Body of pancreas (tissue), 4 donors: ENCODE measurements around the gene RHOBTB3. TPM values are rescaled to one million over a fixed set of nuclear protein-coding genes. Genes with fewer than 3 reads are reported as not detected.

Source experiments
- ATAC-seq: fragments of 150-250 bp; one replicate; pipeline ENCODE4 v1.9.1; 2016
- DNase-seq, 4 donors: peaks; one replicate each; pipeline ENCODE4 v3.0.0-alpha.2; 2019
- H3K27ac ChIP-seq, 4 donors: fragments of 200-600 bp; sonication (generic); 1 replicate in 3 of 4; 2 replicates in 1 of 4; pipeline versions ENCODE4 v1.5.1 to v1.6.1; 2016 to 2019; ENCODE audit warnings: mild to moderate bottlenecking in 1 of 4, mixed read lengths in 1 of 4, moderate library complexity in 1 of 4
- H3K27me3 ChIP-seq, 2 donors: fragments of 200-600 bp; sonication (generic); one replicate each; pipeline ENCODE4 v1.6.0; 2016; ENCODE audit warnings: mild to moderate bottlenecking in 1 of 2
- H3K36me3 ChIP-seq, 2 donors: fragments of 200-600 bp; sonication (generic); replicated peaks in 1 of 2; 2 replicates each; pipeline ENCODE4 v1.5.1; 2016; ENCODE audit warnings: low read depth in 2 of 2; ENCODE audit not compliant: insufficient read depth in 1 of 2
- H3K4me1 ChIP-seq: fragments of 200-600 bp; sonication (generic); one replicate; pipeline ENCODE4 v1.6.0; 2016
- H3K4me3 ChIP-seq, 2 donors: fragments of 200-600 bp; sonication (generic); 1 replicate in 1 of 2; 2 replicates in 1 of 2; pipeline ENCODE4 v1.5.1; 2016 to 2019
- H3K9me3 ChIP-seq, 3 donors: fragments of 200-600 bp; sonication (generic); 1 replicate in 2 of 3; 2 replicates in 1 of 3; pipeline ENCODE4 v1.5.1; 2016
- POLR2A ChIP-seq, 3 donors: fragments of 450-650 bp; IDR thresholded peaks; one replicate each; pipeline ENCODE4 v1.6.1; 2016; ENCODE audit warnings: antibody characterized with exemption in 3 of 3, mild to moderate bottlenecking in 2 of 3
- WGBS, 2 donors: methylation state at CpG; one replicate each; pipeline ENCODE4 v1.1.5; 2017; 5-methylcytosine and 5-hydroxymethylcytosine counted together
- intact Hi-C: fragments of 100-400 bp; cut with DNase I; formaldehyde crosslinking; loops from one replicate; pipeline ENCODE4 v1.15.1; 2023
- total RNA-seq, 2 donors: library from RNA; depleted of rRNA; stranded (reverse); fragments of >200 nt; gene quantifications; one replicate each; pipeline ENCODE4 v1.1.0, GENCODE V29; 2016
- TF ChIP-seq, protein P1 (sequence below), 7 experiments: fragments of 450-650 bp in 4 of 7; fragments of 200-600 bp in 3 of 7; sonication (generic) in 3 of 7; IDR thresholded peaks; one replicate each; pipeline ENCODE4 v1.5.1; 2016 to 2019; ENCODE audit warnings: antibody characterized with exemption in 7 of 7

RHOBTB3 gene
- total RNA-seq, 2 donors from 2014 or later: 153 to 196 TPM

- intact Hi-C loops: loop anchor here (10.0 kb wide), 1 partner anchor 68 kb away; no protein-coding TSS in a partner anchor
- WGBS, 2 donors: 9 to 23% methylated on average over 9 of the region's 9 CpGs
- no peaks in the 10 kb centered on the region for H3K36me3 ChIP-seq
- DNase-seq (no peak), ATAC-seq (no peak)
- TF ChIP-seq, protein P1, sequence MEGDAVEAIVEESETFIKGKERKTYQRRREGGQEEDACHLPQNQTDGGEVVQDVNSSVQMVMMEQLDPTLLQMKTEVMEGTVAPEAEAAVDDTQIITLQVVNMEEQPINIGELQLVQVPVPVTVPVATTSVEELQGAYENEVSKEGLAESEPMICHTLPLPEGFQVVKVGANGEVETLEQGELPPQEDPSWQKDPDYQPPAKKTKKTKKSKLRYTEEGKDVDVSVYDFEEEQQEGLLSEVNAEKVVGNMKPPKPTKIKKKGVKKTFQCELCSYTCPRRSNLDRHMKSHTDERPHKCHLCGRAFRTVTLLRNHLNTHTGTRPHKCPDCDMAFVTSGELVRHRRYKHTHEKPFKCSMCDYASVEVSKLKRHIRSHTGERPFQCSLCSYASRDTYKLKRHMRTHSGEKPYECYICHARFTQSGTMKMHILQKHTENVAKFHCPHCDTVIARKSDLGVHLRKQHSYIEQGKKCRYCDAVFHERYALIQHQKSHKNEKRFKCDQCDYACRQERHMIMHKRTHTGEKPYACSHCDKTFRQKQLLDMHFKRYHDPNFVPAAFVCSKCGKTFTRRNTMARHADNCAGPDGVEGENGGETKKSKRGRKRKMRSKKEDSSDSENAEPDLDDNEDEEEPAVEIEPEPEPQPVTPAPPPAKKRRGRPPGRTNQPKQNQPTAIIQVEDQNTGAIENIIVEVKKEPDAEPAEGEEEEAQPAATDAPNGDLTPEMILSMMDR (IDR thresholded peaks at IDR 0.05): no peak
- no peak for TF ChIP-seq POLR2A (IDR thresholded peaks at IDR 0.05)
- H3K27ac ChIP-seq: peak overlapping the region in 3 of 4 donors; percentile 54 to 99 (median 98)
- H3K4me3 ChIP-seq: peak overlapping the region in 1 of 2 donors; percentile 86
- H3K9me3 ChIP-seq: no peaks in the 10 kb centered on the region
- no peaks in the 10 kb centered on the region for H3K27me3 ChIP-seq
- peaks cover 69% of the 10 kb centered on the region for H3K4me1 ChIP-seq
Measured at GRCh38 chr5:95733107-95733665, 2.0 kb downstream of the RHOBTB3 start.

DNA sequence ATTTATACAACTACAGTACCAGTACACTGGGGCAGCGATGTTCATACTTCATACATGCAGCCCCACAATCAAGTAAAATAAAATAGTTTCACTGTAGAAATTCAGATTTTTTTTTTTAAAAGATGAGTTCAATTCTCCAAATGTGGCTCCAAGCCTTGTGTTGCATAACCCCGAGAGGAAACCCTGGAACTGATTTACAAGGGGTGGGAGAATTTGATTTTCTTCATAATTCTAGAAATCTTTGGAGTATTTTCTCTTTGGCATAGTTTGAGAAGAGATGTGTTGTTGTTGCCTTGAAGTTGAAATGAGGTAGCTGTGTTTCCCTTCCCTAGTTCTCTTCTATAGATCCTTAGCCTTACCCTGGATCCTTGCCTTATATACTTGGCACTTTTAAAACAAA is 3.1 kb downstream of the RHOBTB3 start:
- TF ChIP-seq, protein P1 (IDR thresholded peaks at IDR 0.05): no peak
- no peak for TF ChIP-seq POLR2A (IDR thresholded peaks at IDR 0.05)
- 39 to 48% methylated on average over 2 of the region's 2 CpGs for WGBS, 2 donors
- Histone ChIP-seq H3K27me3 (no peaks in the 10 kb centered on the region), H3K4me3 (peak overlapping the region in 1 of 2 donors; percentile 86), H3K27ac (peak overlapping the region in 3 of 4 donors; percentile 54 to 99 (median 98)), H3K9me3 (no peaks in the 10 kb centered on the region), H3K36me3 (no peaks in the 10 kb centered on the region), H3K4me1 (peaks cover 66% of the 10 kb centered on the region)
- ATAC-seq: no peak
- DNase-seq: no peak
- intact Hi-C loops: loop anchor here (10.0 kb wide), 1 partner anchor 69 kb away; no protein-coding TSS in a partner anchor

- H3K27me3 ChIP-seq: no peaks in the 10 kb centered on the region
- TF ChIP-seq, protein P1 (IDR thresholded peaks at IDR 0.05): no peak
- TF ChIP-seq POLR2A (IDR thresholded peaks at IDR 0.05): no peak
- intact Hi-C loops: loop anchor here (10.0 kb wide), 1 partner anchor 70 kb away; no protein-coding TSS in a partner anchor
- peaks cover 0 to 3% of the 10 kb centered on the region in 2 donors for H3K36me3 ChIP-seq
- peaks cover 60% of the 10 kb centered on the region for H3K4me1 ChIP-seq
- H3K4me3 ChIP-seq: no peak overlapping the region
- peak overlapping the region in 3 of 4 donors; percentile 51 to 99 (median 98) for H3K27ac ChIP-seq
- WGBS, 2 donors: 9 to 14% methylated on average over 2 of the region's 2 CpGs
- H3K9me3 ChIP-seq: no peaks in the 10 kb centered on the region
- ATAC-seq: no peak
- DNase-seq: no peak
Measured at GRCh38 chr5:95734906-95735305, 3.8 kb downstream of the RHOBTB3 start.

DNA sequence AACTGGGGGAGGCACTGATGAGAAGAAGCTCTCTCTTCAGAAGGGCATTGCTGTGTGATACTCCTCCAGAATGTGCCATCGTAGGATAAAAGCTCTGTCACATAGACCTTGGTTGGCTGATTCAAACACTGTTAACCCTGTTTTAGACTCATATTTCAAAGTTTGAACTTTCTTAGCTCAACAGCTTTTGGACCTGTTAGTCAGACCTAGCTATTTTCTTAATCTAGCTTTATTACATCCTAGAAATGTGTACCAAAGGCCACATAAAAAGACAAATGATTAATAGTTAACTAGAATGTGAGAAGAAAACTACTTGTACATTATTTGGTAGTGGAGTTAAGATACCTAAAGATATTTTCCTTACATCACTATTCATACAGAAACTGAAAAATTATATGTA is 4.3 kb downstream of the RHOBTB3 start:
- Histone ChIP-seq H3K36me3 (peaks cover 0 to 3% of the 10 kb centered on the region in 2 donors), H3K27ac (peak overlapping the region in 3 of 4 donors; percentile 51 to 99 (median 98)), H3K27me3 (no peaks in the 10 kb centered on the region), H3K4me3 (no peak overlapping the region), H3K9me3 (no peaks in the 10 kb centered on the region), H3K4me1 (peaks cover 55% of the 10 kb centered on the region)
- ATAC-seq (no peak), DNase-seq (no peak)
- WGBS, 2 donors: 8 to 14% methylated on average over 1 of the region's 1 CpG
- TF ChIP-seq POLR2A (IDR thresholded peaks at IDR 0.05): no peak
- TF ChIP-seq, protein P1 (IDR thresholded peaks at IDR 0.05): no peak
- intact Hi-C loops: loop anchor here (10.0 kb wide), 1 partner anchor 71 kb away; no protein-coding TSS in a partner anchor
